NCI-H187 (cell line): ENCODE results near the gene TMCO5A.

Experiments
- DNase-seq, 2 experiments: peaks; one replicate each; lab custom pipeline; 2025; lab: John Stamatoyannopoulos, UW

Gene TMCO5A

DNA sequence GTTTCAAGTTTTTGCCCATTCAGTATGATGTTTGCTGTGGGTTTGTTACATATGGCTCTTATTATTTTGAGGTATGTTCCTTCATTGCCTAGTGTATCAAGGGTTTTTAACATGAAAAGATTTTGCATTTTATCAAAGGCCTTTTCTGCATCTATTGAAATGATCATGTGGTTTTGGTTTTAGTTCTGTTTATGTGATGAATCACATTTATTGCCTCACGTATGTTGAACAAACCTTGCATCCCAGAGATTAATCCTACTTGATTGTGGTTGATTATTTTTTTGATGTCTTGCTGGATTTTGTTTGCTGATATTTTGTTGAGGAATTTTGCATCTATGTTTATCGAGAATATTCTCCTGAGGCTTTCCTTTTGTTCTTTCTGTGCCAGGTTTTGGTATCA is 39.4 kb downstream of the TMCO5A start:
- DNase-seq, result no peak

DNA sequence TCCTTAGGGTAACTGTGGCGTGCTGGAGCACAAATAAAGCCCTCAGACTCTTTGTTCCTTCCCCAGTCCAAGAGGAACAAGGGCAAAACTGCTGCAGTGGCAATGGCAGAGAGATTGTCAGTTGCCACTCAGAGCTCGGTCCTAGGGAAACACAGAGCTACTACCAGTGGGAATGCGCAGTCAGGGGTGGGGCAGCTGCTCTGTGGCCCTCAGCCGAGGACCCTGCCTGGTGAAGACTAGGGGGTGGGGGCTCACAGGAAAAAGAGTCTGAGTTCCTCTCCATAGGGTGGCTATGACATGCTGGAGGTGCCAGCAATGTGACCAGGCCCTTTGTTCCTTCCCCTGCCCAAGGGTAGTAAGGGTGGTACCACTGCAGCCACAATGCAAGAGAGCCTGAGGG is 43.8 kb downstream of the TMCO5A start:
- DNase-seq, result no peak

DNA sequence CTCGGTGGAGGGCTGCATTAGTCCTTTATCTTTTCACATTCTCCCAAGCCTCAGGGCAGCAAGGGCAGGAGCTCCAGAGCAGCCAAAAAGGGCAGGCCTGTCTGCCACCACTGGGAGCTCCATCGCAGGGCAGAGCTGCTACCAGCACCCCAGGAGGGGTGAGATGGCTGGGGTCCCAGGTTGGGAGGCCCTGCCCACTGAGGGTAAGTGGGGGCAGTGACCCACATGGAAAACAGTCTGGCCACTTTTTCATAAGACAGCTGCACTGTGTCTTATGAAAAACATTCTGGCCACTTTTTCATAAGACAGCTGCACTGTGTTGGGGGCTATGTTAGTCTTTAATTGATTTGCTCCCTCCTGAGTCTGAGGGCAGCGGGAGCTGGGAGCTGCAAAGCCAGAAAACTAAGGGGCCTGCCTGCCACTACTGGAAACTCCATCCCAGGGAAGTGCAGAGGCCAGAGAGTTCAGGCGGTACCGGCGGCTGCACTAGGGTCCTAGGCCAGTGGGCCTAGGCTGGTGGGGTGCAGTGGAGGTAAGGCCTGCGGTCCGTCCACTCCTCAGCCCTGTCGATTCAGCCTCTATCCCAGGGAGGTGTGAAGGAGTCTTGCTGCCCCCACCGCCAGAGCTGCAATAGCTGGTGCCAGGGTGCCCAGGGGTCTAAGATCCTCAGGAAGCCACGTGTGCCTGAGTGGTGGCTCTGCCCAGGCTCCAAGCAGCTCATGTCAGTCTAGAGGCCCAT is 45.4 kb downstream of the TMCO5A start:
- no peak for DNase-seq

DNA sequence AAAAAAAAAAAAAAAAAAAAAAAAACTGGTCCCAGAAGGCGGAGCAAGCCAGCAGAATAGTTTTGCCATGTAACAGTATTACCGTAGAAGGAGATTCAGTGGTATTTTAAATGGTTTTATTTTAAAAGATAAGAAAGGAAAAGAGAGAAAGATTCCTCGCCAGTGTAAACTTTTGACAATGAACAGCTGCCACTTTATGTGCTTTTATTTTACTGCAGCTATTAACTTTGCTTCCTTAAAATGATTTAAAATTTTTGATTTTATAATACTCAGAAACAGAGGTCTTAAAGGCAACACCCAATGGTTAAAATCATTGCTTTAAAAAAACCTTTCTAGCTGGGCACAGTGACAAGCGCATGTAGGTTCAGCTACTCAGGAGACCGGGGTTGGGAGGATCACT is 46.8 kb downstream of the TMCO5A start:
- DNase-seq, result no peak

DNA sequence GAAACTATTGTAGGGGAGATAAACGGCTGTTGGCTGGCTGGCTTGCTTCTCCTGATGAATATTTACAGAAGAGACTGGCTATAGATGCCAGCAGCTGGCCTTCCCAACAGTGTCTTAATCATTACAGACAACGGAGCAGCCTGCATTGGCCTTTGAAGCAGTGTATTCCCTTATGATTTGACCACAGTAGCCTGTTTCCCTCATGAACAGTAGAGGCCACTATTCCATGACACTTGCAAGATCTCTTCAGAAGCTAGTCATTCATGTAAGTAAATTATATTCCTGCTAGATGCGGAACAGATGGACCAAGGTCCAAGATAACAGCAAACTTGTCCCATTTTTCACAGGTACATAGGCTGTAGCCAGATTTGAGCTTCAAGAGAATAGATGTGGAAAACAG is 47.3 kb downstream of the TMCO5A start:
- DNase-seq, result no peak

DNA sequence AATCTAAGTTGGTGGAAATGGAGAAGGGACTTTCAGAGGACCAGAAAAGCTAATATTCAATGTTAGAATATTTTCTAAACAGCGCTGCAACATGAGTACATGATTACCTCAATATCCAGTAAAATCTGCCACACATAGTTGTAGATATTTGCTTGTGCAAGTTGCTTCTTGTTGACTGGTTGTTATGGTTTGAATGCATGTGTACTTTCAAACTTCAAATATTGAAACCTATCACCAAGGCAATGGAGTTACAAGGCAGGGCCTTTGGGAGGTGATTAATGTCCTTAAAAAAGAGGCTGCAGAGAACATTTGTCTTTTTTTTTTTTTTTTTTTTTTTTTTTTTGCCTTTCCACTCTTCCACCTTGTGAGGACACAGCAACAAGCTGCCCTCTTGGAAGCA is 49.9 kb downstream of the TMCO5A start:
- DNase-seq, result no peak

DNA sequence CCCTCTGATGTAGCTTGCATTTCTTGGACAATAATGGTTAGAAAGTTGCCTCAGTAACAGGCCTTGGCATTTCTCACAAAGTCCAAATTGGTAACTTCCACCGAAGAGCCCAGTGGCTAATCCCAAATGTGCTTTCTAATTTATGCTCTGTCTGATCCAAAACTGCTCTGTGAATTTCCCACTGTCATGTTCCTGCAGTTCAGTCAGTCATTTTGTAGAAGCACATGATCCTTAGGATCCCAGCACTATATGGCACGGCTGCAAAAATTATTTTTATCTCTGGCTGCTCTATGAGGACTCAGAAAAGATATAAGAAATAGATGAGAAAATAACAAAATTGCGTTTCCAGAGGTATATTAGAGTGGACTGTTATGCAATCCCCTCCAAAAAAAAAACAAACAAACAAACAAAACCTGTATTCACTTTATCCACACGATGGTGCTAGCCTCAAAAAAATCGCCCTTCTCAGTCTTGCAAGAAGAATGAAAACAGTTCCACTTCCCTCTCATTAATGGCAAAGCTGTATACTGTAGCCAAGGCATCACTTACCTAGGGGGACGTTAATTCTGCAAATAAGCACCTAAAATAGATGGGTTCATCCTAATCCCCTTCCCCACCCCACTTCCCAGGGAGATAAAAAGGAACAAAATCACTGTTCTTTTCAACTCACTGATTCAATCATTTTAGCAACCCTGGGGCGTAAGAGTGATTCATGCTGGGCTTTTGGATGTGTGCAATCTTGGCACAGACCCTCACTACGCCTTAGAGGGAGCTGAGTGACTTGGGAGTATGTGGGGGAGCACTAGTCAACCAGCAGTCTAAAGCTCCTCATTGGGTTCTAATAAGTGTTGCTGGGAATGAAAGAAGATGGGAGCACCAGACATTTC is 61.3 kb downstream of the TMCO5A start:
- no peak for DNase-seq
